Mammary epithelial cell (primary cell): ENCODE results near the gene CYP2W1.

Experiments
- CTCF ChIP-seq, 2 donors: IDR thresholded peaks in 1 of 2; conservative IDR thresholded peaks in 1 of 2; 2 replicates each; pipeline ENCODE4 v1.5.1; 2011 to 2012; ENCODE audit warnings: inconsistent platforms in 2 of 2, low read length in 2 of 2, mild to moderate bottlenecking in 2 of 2, control low read depth in 1 of 2, low read depth in 1 of 2; ENCODE audit not compliant: insufficient read depth in 1 of 2; ENCODE audit errors: extremely low read depth in 1 of 2
- EZH2 ChIP-seq: IDR thresholded peaks from 2 replicates; pipeline ENCODE4 v1.6.1; 2012; ENCODE audit warnings: low read length, inconsistent platforms, borderline replicate concordance

- TF ChIP-seq CTCF (conservative IDR thresholded peaks at IDR 0.05 in 1 of 2, IDR thresholded peaks at IDR 0.05 in 1 of 2; ENCODE audit: extremely low read depth in 1 of 2, insufficient read depth in 1 of 2, low read depth in 1 of 2, low read length in 2 of 2) (no peak), EZH2 (no peak)
Observed at GRCh38 chr7:974172-974571, 8.8 kb upstream of the CYP2W1 start.
